ENCODE measurements around the gene NTRK2.

Gene NTRK2

DNA sequence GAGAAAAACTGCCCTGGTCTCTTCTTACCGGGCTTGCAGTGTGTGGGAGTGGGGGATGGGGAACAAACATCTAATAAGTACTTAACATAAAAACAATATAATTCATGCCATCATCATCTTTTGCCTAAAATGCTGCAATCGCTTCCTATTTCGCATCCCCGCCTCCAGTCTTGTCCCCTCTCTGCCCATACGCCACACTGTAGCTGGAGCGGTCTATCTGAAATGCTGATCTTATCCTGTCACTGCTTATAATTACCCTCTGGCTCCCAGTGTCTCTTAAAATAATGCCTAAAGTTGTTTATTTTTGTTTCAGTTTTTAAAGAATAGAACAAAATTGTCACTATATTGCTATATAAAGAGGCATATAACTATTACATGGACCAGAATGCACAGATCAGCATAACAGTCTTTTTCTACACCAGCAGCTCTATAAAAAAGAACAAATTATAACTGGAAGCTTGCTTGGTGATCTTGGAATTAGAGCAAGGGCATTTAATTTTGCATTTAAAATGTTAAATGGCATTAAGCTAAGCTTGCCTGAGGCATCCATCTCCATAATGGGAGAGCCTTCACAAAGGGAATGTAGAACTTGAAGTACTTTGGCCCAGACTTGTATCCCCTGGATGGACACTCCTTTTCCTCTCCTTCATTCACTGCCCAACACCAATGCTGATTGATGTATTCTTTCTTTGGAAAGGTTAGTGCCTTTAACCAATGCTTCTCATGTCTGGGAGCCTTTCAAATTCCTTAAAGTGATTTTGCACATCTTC lies 12.2 kb downstream of the NTRK2 start:
- no peak for DNase-seq (ENCODE audit: low read depth in 2 of 2)

DNA sequence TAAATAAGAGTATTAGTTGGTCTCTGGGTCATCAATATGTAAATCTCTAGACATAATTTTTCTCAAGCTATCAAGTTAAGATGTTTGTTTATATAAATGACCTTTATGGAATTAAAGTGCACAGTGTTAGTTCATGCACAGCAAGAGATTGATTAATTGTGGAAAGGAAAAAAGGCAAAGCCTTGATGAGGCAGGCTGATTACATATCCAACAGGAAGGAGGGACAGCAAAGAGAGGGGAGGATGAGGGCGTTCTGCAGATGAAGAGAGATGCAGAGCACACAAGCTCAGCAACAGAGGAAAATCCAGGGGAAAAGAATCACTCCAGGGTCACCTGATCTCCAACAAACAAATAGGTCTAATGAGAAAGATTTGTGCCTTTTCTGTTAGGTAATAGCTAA lies 16.5 kb downstream of the NTRK2 start:
- no peak for DNase-seq (ENCODE audit: low read depth in 2 of 2)

DNA sequence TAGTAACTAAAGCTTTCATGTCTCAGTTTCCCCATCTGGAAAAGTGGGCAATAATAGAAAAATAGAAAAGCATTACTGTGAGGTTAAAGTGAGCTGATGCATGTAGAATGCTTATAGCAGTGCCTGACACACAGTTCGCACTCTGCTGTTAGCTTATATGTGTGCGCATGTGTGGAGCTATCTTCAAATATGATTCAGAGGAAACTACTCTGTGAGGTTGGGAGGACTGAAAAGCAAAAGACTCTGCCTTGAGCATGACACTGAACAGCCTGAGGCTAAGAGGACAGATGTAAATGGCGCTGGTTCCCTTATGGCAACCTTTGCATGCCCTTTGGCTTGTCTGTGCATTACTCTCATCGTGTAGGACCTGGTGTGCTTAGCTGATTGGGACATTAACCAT lies 19.4 kb downstream of the NTRK2 start:
- DNase-seq (ENCODE audit: low read depth in 2 of 2), result no peak

DNA sequence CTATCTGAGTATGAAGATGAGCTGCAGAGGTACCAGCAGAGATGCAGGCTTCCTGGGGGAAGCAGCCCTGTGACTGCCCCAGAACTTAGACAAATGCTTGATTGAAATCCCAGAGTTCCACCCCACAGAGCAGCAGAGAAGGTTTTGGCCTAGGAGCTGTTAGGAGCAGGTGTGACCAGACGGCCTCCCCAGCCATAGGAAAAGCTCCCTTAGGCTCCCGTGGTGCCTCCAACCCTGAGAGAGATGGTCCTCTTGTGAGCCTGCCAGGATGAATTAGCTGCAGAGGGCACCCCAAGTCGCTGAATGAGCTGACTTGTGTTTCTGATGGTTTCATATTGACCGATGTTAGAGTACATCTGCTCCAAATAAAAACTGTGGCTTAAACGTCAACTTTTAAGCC lies 22.1 kb downstream of the NTRK2 start:
- no peak for DNase-seq (ENCODE audit: low read depth in 2 of 2)

DNA sequence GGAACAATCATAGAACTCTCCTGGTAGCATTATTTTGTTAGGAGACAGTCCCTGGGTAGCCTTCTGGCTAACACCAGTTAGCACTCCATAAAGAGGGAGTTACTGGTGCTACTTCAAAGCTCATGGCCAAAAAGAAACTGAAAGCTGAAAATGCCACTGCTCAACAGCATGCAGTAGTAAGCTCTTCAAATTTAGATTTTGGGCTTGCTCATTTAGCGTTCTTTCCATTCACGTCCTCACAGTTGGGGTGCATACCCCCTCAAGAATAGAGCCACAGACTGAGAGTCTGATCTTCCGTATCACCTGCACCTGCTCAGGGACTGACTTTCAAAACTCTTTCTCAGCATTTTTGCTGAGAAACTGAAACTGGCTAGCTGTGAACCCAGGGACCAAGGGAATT lies 24.7 kb downstream of the NTRK2 start:
- no peak for DNase-seq (ENCODE audit: low read depth in 2 of 2)

DNA sequence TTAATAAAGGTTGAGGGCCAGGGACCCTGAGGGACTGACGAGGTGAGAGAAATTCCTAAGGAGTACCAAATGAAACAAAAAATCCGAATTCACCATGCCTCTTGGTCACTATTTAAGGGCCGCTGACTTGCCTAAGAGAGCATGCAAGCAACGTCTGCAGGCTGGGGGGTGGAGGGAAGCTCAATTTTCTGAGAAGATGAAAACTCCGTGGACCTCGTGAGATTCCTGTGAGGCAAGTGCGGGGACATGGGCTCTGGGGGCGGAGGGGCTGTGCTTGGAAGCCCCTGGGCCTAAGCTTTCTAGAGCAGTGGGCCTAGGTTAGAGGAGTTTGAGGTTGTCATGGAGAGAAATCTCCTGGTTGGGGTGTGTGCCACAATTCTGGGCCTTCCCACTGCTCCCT lies 27.5 kb downstream of the NTRK2 start:
- DNase-seq (ENCODE audit: low read depth in 2 of 2), result no peak

DNA sequence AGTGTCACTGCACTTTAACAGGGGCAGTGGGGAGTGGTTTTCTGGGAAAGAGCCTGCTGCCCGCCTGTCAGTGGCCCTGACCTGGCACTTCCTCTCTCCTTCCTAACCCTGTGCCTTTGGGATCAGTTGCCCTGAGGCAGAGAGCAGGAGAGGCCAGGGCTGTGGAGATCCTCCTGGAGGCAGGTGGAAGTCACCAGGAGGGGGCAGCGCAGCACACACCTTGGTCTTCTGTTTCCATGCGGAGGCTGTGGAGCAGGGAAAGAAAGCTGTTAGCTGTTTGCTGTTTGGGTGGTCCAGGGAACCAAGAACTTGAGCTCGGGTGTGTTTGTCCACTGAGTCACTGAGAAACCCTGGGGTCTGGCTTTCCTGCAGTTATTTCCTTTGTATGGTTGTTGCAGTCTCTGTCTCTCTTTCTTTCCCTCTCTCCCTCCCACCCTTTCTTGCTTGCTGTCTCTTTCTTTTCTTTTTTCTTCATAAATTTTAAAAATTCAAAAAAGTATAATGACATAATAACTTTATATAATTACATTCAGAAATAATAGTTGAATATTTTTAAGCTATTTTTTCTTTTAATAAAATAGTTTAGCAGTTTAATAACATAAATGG lies 28.1 kb downstream of the NTRK2 start:
- no peak for DNase-seq (ENCODE audit: low read depth in 2 of 2)

DNA sequence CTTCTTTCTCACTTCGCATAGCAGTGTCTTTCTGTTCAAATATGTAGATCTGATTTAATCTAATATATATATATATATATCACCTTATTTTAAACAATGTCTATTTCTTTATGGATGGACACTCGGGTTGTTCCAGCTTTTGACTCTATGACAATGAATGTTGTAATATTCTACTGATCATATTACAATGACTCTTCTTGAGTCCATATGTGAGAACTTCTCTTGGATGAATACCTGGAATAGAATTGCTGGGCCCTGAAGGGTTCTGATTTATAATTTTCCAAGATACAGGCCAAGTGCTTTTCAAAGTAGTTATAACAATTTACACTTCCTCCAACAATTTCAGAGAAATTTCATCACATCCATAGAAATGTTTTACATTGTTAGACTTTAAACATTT lies 28.8 kb downstream of the NTRK2 start:
- DNase-seq (ENCODE audit: low read depth in 2 of 2), result no peak

DNA sequence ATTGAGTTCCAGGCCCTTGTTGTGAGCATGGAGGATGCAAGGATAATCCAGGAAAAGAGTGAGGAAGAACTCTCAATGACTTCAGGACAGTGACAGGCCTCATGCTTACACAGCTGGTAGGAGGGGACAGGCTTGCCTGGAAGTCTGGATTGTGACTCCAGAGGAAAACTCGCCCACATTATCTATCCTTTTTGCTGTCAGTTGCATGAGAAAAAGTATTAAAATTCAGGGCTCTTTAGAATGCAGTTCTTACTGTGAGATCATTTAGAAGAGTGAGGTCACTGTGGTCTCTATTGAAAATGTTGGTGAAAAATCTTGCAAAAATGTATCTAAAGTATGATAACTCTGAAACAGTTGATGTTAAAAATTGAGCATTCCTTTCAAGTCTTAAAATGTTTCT lies 30.5 kb downstream of the NTRK2 start:
- DNase-seq (ENCODE audit: low read depth in 2 of 2), result no peak

DNA sequence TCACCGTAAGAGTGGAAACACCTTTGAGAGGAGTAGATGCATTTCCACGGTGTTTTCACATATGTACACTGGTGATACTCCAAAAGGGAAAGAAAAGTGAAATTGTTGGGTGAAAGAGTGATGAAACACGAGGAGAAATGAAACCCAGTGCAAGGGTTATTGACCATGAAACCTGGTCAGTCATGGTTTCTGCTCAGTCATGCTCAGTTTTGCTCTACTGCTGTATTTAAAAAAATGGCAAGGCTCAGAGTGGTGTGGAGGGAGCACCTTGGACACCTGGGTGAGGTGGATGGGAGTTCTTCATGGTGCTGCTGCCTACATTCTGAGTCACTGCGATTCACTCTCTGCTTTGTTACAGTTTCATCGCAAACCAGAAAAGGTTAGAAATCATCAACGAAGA lies 32.3 kb downstream of the NTRK2 start:
- no peak for DNase-seq (ENCODE audit: low read depth in 2 of 2)

DNA sequence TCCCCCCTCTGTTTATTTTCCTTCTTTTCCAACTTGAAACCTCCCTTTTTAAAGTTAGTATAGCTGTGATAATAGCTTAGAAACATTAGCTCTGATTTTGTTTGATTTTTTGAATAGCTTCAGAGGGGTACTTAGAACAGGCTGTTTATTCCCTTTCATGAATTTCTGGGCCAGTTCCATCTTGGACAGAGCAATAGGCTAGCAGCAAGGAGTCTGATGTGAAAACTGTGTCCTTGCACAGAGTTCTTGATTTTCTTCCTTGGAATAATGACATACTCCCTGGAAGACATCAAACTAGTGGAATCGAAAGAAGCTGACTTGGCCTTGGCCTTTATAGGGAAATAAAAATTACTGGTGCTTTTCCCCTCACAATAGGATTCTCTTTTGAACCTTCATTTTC lies 32.9 kb downstream of the NTRK2 start:
- no peak for DNase-seq (ENCODE audit: low read depth in 2 of 2)

DNA sequence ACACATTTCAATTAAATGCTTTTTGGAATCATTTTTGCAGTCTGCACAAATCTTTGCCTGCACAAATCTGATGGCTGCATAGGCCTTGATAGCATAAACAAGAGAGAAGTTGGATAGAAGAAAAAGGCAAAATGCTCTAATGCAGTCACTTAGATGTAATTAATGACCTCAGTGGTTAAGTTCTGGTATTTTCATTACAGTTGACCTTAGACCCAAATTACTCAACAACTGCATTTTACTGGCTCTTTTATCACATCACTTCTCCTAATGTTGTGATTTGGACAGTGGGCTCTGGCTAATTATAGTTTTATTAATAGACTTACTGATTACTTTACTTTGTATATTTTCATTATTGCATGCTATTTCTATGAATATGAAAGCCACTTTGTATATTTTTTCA lies 34.3 kb downstream of the NTRK2 start:
- no peak for DNase-seq (ENCODE audit: low read depth in 2 of 2)

DNA sequence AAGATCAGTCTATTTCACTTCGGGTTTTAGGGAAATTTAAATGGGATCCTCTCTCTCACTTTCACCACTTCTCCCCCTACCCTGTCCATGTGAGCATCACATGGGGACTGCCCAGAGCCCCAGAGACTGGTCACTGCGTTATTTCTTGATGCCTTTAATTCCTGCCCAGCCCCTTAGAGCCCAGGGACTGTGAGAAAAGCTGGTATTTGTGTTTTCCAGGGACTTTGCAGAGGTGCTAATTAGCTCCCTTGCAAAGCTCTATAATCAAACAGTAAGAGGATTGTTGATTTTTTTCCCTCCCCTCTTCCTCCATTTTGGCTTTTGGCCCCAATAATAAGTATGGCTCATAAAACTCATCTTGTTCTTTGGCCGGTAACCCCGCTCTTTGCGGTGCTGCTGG lies 35.6 kb downstream of the NTRK2 start:
- no peak for DNase-seq (ENCODE audit: low read depth in 2 of 2)

DNA sequence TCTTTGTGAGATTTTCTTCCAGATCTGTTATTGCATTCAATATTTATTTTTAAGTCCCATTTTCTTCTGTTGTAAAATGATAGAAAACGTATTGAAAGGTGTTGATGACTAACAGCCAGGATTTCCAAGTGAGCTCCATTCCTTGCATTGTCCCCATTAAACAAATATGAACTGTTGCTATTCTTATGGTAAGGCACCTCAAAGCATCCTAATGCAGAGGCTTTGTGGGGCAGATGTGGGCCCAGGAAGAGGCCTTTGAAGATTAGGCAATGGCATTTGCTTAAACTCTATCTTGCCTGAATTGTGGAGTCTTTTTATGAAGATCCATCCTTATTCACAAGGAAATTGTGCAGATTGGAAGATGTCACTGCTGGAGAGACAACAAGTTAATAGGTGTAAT lies 38.9 kb downstream of the NTRK2 start:
- no peak for DNase-seq (ENCODE audit: low read depth in 2 of 2)

DNA sequence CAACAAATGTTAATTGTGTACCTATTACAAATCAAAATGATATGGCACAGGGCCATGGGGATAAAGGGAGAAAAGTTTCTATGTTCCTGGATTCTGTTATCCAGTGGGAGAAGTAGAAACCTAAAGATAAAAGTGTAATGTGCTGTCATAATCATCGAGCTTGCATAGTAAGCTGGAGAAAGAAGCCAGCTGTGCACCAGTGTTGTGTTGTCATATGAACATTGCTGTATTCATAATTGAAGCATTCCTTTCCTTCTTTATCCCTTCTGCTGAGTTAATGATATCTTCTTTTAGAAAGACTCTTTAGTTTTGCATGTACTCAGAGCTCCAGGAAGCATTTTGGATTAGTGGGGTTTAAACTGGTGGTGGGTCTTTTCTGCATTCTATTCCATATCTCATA lies 39.5 kb downstream of the NTRK2 start:
- no peak for DNase-seq (ENCODE audit: low read depth in 2 of 2)

DNA sequence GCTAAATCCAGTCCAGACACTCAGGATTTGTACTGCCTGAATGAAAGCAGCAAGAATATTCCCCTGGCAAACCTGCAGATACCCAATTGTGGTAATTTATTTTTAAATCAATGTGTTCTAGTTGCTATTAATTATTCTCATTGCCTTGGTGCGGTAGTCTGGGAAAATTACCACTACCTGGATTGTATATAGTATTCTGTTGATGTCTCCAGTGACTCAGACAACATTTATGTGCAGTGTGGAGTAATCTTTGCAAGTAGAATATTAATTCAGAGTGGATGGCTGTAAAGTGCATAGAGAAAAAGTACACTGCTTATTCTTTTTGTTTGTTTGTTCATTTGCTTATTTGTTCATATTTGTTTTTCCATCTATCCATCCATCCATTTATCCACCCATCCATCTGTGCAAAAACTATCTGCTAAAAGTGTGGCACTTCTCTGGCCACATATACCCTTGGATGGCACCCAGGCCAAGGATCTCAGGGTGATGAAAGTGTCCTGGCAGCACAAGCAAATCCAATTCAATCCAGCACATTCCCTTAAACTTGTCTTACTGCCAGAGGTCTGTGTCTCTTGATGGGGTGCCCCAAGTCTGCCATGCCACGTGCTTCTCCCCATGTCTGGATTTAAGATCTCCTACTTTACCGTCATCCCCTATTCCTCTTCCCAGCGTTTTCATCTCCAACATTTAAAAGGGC lies 41.3 kb downstream of the NTRK2 start:
- DNase-seq (ENCODE audit: low read depth in 2 of 2), result no peak

DNA sequence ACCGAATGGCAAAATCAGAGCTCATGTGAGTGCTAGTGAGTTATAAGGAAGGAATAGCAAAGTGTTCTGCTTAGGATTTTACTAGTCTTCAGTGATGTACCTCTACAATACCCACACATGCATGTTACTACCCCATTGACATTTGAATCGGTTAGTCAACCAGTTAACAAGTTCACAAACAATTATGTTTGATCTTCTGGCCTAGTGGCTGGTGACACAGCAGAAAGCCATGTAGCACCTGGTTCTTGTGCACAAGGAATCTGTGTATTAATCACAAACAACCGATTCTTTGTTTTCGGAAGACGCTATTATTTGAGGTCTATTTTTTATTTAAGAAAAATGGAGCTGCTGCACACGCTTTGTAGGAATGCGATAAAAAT lies 41.9 kb downstream of the NTRK2 start:
- DNase-seq (ENCODE audit: low read depth in 2 of 2), result no peak

DNA sequence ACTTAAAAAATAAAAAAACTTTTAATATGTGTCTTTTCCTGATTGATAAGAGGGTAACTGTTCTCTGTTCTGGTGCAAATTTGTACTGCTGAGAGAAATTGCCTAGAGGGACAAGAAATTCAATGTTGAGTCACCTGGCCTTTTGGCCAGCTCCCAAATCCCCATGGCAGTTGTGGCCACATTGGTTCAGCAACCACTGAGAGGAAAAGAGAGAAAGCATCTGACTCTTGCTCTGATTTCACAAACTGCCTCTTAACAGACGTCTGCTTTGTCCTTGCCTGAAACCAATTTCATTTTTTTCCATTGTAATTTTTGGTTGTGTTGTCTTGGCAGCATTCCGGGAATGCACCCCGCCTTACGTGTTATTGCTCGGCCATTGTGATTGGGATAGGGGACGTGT lies 42.4 kb downstream of the NTRK2 start:
- DNase-seq (ENCODE audit: low read depth in 2 of 2), result no peak

DNA sequence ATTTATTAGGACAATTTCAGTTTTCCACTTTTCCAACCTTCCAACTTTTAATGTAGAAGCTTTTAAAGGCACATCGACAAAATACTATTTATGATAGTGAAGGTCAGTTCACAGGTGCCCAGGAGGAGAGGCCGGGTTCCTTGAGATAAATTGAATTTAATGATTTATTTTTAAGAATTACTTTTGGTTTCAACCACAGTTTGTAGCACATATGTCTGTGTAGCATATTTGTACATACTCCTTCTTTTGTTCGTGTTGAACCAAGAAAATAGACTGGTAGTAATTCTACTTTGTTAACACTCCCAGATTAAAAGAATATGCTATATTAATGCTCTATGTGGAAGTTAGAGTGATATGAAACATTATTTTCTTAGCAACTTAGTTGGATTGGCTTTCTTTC lies 46.7 kb downstream of the NTRK2 start:
- DNase-seq (ENCODE audit: low read depth in 2 of 2), result no peak

DNA sequence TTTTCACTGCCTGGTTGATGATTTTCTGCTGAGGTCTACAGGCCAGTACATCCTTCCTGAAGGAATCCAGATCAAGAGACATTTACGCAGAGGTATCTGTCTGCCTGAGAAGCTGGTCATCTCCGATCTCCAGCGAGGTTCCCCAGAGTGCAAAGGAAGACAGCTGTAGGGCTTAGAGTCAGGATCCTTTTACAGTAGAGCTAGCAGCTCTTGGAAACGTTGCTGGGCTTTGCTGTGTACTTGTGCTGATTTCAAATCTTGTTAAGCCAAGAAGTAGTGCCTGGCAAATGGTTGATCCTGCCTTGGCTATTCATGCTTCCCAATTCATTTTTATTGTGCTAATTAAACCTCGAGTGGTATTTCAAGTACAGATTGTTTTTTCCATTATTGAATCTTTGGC lies 48.9 kb downstream of the NTRK2 start:
- DNase-seq (ENCODE audit: low read depth in 2 of 2), result no peak

DNA sequence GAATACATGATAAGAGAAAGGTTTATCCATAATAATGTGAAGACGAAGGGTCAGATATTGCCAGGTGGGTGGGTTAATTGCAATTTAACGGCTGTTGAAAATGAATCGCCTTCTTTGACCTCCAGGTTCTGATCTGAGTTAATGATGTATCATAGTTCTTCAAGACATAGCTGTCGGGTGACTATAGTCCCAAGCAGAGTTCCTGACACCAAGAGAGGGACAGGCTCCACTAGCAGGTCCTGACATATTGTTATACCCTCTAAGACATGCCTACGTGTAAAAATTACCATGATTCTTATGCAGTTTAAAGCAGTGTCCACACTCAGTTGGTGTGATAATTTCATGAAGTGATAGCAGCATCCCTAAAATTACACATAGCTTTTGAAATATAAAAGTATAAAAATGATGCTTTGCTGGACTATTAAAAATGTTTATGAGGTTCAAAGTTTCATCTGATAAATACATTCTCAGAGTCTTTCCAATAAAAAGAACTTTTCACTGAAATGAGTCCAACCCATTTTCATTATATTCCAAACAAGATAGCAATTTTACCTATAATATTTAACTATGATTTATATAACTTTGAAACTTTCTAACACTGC lies 53.0 kb downstream of the NTRK2 start:
- DNase-seq (ENCODE audit: low read depth in 2 of 2), result no peak

DNA sequence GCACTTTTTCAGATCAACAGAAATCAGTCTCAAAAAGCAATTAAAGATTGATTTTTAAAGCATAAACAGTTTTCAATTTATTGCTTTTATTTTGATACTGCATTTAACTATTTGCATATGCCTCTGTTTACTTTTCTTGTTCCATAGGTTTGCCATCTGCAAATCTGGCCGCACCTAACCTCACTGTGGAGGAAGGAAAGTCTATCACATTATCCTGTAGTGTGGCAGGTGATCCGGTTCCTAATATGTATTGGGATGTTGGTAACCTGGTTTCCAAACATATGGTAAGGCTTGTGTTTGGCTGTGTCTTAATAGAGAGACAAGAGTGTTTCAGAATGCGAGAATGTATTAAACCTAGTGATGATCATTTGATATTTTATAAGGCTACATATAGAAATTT lies 53.9 kb downstream of the NTRK2 start:
- DNase-seq (ENCODE audit: low read depth in 2 of 2), result no peak

DNA sequence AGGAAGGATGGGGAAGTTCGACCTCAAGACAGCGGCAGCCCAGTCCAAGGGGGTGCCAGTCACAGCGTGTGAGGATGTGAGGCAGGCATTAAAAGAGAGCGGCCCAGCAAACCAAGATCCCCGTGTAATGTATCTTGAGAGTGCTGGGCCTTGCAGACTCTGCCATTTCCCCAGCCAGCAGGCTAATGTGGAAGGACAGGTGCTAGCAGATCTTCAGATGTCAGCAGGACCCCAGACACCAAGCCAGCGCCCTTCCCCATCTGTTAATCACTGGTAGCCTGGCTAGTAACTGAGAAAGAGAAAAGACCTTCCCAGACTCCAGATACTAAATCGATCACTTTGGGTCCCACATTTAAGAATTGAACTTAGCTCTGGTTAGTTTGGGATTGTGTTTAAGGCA lies 62.2 kb downstream of the NTRK2 start:
- no peak for DNase-seq (ENCODE audit: low read depth in 2 of 2)

All from stimulated activated CD8-positive, alpha-beta memory T cell treated with anti-CD3 and anti-CD28 coated beads, Interleukin-2, amount 100 ng/mL, for 1 hour (primary cell).